Effector memory CD4-positive, alpha-beta T cell (primary cell): Measurements from ENCODE around the gene GRAMD1A.
A peak's percentile ranks its signal among the peaks of the same experiment; 100 is the strongest.

Experiments
- DNase-seq, 3 donors: peaks; one replicate each; pipeline ENCODE4 v3.0.0-alpha.2; 2020
- H3K27ac ChIP-seq: 2 replicates; pipeline ENCODE4 v1.7.0; 2013; ENCODE audit warnings: mild to moderate bottlenecking, low read length, moderate library complexity; ENCODE audit not compliant: insufficient read depth, poor library complexity, severe bottlenecking
- H3K27me3 ChIP-seq: replicated peaks from 2 replicates; pipeline ENCODE4 v1.7.0; 2013; ENCODE audit warnings: mild to moderate bottlenecking, low read length; ENCODE audit not compliant: insufficient read depth, control insufficient read depth, poor library complexity, severe bottlenecking
- H3K36me3 ChIP-seq: 2 replicates; pipeline ENCODE4 v1.7.0; 2013; ENCODE audit warnings: mild to moderate bottlenecking, low read length, moderate library complexity; ENCODE audit not compliant: control insufficient read depth, insufficient read depth
- H3K4me1 ChIP-seq: 2 replicates; pipeline ENCODE4 v1.7.0; 2013; ENCODE audit warnings: low read length, mild to moderate bottlenecking; ENCODE audit not compliant: control insufficient read depth, insufficient read depth, poor library complexity, severe bottlenecking
- H3K4me3 ChIP-seq: 2 replicates; pipeline ENCODE4 v1.7.0; 2013; ENCODE audit warnings: low read length, low read depth, mild to moderate bottlenecking; ENCODE audit not compliant: insufficient read depth, poor library complexity, severe bottlenecking
- H3K9me3 ChIP-seq: 2 replicates; pipeline ENCODE4 v1.7.0; 2013; ENCODE audit warnings: mild to moderate bottlenecking, low read length, moderate library complexity; ENCODE audit not compliant: control insufficient read depth
- total RNA-seq, 3 donors: gene quantifications; one replicate each; lab custom pipeline; 2026; lab: John Stamatoyannopoulos, UW

GRAMD1A gene
- total RNA-seq: 126 to 145 (median 135) reads per million in 3 donors

GRCh38 chr19:34999498-35000337 lies at the start of gene GRAMD1A:
Gene GRAMD1A (plus strand): TSS chr19:35000323. CDS start chr19:35000479, 156 bp downstream.
- Histone ChIP-seq H3K9me3 (no peaks in the 10 kb centered on the region), H3K4me3 (peak within 1 kb of the TSS; percentile 71), H3K27me3 (no peaks in the 10 kb centered on the region), H3K27ac (peak within 1 kb of the TSS; percentile 87), H3K4me1 (peaks cover 73% of the 10 kb centered on the region), H3K36me3 (no peaks in the 10 kb centered on the region)
- peak; percentile 49 to 63 (median 57) for DNase-seq

GRCh38 chr19:34953092-34953491 lies 47.0 kb upstream of the GRAMD1A start:
- H3K4me3 ChIP-seq: no peak overlapping the region
- H3K27me3 ChIP-seq: no peaks in the 10 kb centered on the region
- H3K4me1 ChIP-seq: no peaks in the 10 kb centered on the region
- peaks cover 21% of the 10 kb centered on the region for H3K36me3 ChIP-seq
- peaks cover 44% of the 10 kb centered on the region for H3K9me3 ChIP-seq
- no peak for DNase-seq
- no peak overlapping the region for H3K27ac ChIP-seq

- Histone ChIP-seq H3K4me3 (no peak overlapping the region), H3K36me3 (peaks cover 54% of the 10 kb centered on the region), H3K9me3 (peaks cover 77% of the 10 kb centered on the region)
These were observed 42.0 kb upstream of the GRAMD1A start for GRCh38 chr19:34957830-34958751.

GRCh38 chr19:34959021-34959420 lies 41.1 kb upstream of the GRAMD1A start:
- Histone ChIP-seq H3K9me3 (peaks cover 67% of the 10 kb centered on the region), H3K27ac (no peak overlapping the region), H3K27me3 (no peaks in the 10 kb centered on the region), H3K4me3 (no peak overlapping the region), H3K36me3 (peaks cover 54% of the 10 kb centered on the region), H3K4me1 (peaks cover 9% of the 10 kb centered on the region)
- DNase-seq: no peak

More at GRCh38 chr19:34957830-34958751, 42.0 kb upstream of the GRAMD1A start:
- peaks cover 9% of the 10 kb centered on the region for H3K4me1 ChIP-seq
- no peaks in the 10 kb centered on the region for H3K27me3 ChIP-seq
- no peak overlapping the region for H3K27ac ChIP-seq
- no peak for DNase-seq

GRCh38 chr19:34960103-34960805 lies 39.9 kb upstream of the GRAMD1A start:
- H3K4me3 ChIP-seq: no peak overlapping the region
- H3K9me3 ChIP-seq: peaks cover 65% of the 10 kb centered on the region
- peaks cover 54% of the 10 kb centered on the region for H3K36me3 ChIP-seq

GRCh38 chr19:34960940-34961679 lies 39.0 kb upstream of the GRAMD1A start:
- H3K9me3 ChIP-seq: peaks cover 60% of the 10 kb centered on the region
- H3K27me3 ChIP-seq: no peaks in the 10 kb centered on the region
- peaks cover 9% of the 10 kb centered on the region for H3K4me1 ChIP-seq
- H3K36me3 ChIP-seq: peaks cover 50% of the 10 kb centered on the region
- no peak for DNase-seq
- H3K4me3 ChIP-seq: peak overlapping the region; percentile 10
- peak overlapping the region; percentile 44 for H3K27ac ChIP-seq

More at GRCh38 chr19:34960103-34960805, 39.9 kb upstream of the GRAMD1A start:
- DNase-seq: no peak
- Histone ChIP-seq H3K27ac (no peak overlapping the region), H3K27me3 (no peaks in the 10 kb centered on the region), H3K4me1 (peaks cover 9% of the 10 kb centered on the region)

GRCh38 chr19:34961775-34962686 lies 38.1 kb upstream of the GRAMD1A start:
- Histone ChIP-seq H3K9me3 (peaks cover 51% of the 10 kb centered on the region), H3K4me1 (peaks cover 9% of the 10 kb centered on the region), H3K27me3 (no peaks in the 10 kb centered on the region), H3K4me3 (peak overlapping the region; percentile 88), H3K27ac (peak overlapping the region; percentile 61), H3K36me3 (peaks cover 50% of the 10 kb centered on the region)
- peak in 2 of 3 donors; percentile 6 to 33 for DNase-seq

GRCh38 chr19:34962687-34963572 lies 37.2 kb upstream of the GRAMD1A start:
- Histone ChIP-seq H3K36me3 (peaks cover 44% of the 10 kb centered on the region), H3K9me3 (peaks cover 42% of the 10 kb centered on the region), H3K27ac (peak overlapping the region; percentile 61), H3K4me1 (peaks cover 9% of the 10 kb centered on the region), H3K27me3 (no peaks in the 10 kb centered on the region), H3K4me3 (peak overlapping the region; percentile 88)
- no peak for DNase-seq
